GM12873 (cell line): ENCODE measurements around the gene GABARAP.
A peak's percentile ranks its signal among the peaks of the same experiment; 100 is the strongest.

Experiments used
- TF ChIP-seq, protein P1 (sequence below): IDR thresholded peaks from 2 replicates; pipeline ENCODE4 v1.5.1; 2012; ENCODE audit warnings: low read depth, mild to moderate bottlenecking, moderate library complexity, low read length, control low read depth; ENCODE audit not compliant: insufficient read depth; ENCODE audit errors: missing control alignments

Gene GABARAP

DNA sequence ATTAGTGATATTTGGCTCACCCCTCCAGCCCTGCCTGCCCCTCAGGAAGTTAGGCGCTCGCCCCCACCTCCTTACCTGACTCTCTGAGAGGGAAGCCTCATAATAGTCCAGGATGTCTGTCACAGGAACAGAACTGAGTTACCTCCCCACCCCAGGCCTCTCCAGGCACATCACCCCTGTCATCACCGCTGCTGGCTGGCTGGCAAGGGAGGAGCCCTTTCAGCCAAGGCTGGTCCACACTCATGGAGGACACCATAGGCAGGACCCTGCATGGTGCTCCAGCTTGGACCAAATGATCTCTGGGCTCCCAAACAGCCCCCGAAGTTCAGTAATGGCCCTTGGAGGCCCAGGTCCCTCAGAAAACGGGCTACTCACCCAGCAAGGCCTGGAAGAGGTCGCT is 24.1 kb downstream of the GABARAP start:
- TF ChIP-seq, protein P1, sequence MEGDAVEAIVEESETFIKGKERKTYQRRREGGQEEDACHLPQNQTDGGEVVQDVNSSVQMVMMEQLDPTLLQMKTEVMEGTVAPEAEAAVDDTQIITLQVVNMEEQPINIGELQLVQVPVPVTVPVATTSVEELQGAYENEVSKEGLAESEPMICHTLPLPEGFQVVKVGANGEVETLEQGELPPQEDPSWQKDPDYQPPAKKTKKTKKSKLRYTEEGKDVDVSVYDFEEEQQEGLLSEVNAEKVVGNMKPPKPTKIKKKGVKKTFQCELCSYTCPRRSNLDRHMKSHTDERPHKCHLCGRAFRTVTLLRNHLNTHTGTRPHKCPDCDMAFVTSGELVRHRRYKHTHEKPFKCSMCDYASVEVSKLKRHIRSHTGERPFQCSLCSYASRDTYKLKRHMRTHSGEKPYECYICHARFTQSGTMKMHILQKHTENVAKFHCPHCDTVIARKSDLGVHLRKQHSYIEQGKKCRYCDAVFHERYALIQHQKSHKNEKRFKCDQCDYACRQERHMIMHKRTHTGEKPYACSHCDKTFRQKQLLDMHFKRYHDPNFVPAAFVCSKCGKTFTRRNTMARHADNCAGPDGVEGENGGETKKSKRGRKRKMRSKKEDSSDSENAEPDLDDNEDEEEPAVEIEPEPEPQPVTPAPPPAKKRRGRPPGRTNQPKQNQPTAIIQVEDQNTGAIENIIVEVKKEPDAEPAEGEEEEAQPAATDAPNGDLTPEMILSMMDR: no peak

DNA sequence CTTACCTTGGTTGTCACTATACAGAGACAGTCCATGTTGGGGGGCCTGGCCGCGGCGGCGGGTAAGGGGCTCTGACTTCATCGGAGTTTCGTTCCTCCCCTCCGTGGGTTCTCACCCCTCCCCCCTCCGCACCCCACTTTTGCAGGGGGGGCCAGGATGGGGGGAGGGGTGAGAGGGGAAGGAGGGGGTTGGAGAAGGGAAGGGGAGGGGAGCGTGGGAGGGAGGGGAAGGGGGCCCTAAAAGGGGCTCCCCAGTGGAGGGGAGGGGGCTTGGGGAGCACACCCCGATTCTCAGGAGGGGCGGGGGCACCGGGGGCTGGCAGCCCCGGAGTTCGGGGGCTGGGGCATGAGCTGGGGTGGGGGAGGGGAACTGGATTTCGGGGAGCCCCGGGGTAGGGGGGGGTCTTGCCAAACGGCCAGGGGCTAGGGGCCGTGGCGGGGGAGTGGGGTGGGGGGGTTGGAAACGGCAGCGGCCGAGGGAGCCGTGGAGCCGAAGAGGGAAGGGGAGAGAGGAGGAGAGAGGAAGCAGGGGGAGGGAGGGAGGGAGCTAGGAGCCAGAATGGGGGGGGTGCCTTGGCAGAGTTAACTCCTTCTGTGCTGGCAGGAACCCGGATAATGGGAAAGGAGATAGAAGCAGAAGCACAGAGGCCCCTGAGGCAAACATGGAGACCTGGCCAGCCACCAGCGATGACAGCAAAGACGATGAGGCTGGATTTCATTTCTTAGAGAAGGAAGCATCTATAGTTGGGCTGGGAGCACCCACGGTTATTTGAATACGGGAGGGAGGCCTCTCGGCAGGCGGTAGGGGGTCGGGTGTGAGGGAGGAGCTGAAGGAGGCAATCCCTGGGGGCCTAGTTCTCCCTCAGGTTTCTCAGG is 24.9 kb downstream of the GABARAP start:
- TF ChIP-seq, protein P1: no peak

DNA sequence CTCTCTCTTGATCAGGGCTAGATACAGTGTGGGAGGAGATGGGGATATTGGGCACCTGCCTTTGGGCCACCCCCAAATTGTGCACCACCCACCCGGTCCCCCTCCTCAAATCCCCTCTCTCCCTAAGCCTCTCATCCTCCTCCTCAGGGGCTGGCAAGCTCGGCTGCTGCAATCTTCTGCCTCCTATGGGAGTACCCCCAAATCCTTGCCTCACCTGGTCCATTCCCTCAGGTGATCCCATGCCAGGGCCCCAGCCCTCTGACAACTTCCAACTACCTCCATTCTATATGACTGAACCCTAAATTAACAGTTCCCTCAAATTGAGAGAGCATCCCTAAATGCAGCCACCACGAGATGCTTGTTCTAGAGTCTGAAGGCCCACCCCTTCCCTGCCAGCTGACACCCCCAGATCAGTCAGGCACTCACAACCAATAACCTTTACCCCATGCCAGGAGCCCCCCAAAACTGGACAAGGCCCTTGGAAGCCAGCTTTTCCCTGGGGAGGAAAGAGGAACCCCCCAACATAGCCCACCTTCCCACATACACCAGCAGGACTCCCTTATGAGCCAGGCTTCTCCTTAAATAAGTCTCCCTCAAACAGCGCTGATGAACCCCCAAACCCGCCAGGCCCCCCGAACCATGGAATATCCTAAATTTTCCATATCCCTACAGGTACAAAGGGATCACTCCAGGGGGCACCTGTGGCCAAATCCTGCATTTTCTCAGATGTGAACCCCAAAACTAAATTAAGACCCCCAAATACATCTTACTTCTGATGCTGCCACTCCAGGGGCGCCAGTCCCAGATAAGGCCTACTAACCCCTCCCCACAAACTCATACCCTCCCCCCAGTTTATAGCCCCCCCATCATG is 25.8 kb downstream of the GABARAP start:
- TF ChIP-seq, protein P1: no peak

DNA sequence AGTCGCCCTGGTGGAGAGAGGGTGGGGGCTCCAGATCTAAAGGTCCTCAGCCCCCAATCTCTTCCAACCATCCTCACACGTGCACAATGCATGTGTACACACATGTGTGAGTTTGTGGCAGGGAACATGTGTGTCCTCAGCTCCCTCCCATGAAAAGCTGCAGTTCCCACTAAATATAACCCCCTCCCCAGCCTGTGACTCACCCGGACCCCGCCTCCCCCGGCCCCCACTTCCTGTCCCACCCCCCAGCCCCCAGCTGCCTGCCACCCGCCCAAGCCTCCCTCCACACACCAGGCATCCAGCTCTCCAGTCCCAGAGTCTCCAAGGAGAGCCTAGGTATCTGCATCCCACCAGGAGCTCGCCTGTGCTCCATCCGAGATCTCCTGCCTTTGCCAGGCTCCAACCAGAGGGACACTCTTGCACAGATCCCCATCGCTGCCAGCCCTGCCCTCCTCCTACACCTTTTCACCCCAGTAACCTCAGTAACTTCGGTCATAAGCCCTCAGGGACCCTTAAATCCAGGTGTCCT is 26.5 kb downstream of the GABARAP start:
- TF ChIP-seq, protein P1: no peak

DNA sequence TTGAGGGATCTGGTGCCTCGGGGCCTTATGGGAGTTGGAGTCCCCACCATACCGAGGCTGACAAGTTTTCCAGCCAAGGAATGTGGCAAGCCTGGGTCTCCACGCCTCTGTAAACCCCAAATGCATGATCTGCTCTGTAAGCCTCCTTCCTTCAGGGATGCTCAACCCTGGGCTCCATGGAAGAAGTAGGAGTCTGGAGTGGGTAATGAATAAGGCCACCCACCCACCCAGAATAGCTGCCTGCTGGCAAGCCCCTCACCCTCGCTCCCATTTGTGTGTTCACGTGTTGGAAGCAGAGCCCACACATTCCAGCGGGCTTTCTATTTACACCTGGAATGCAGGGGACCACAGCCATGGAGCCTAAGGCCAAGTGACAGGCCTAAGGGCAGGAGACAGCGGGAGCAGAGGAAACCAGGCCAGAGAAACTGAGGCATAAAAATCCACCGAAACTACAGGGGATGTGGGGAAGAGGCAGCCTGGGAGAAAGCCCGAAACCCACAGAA is 27.1 kb downstream of the GABARAP start:
- TF ChIP-seq, protein P1: no peak

DNA sequence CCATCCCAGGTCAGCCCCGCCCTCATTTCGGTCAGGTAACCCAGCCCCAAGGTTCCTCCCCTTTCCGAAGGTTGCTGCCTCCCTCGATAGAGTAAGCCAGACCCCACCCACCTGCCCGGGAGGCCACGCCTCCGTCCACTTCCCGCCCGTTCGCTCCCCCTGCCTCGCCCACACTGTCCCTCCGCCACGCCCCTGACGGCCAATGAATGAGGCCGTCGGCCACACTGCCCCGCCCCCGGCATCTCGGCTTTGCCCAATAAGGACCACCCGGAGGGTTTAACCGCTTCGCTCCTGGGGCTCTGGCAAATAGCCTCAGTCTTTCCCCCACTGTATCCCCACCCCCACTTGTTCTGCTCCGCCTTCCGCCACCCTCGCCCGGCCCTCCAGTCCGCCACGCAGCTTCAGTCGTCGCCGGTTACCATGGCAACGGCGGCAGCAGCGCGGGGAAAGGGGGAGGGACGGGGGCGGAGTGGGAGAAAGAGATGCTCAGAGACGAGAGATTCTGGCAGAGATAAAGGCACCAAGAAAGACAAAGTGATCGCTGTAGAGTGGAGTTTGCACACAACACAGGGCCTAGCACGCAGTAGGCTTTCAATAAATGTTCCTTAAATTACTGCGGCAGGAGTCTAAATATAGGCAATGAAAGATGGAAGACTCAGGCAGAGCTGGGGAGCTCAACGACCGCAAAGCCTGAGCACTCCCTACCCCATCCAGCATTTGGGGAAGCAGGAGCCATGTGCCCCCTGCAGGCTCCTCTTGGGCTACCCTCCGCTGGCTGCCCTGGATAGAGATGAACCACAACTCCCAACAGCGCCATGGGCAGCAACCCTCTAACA is 27.7 kb downstream of the GABARAP start:
- TF ChIP-seq, protein P1: peak; percentile 64
